ENCODE results near the gene CD55. TPM values are rescaled to one million over a fixed set of nuclear protein-coding genes. Genes with fewer than 3 reads are reported as not detected.

The CD55 gene
- total RNA-seq, 4 donors from 2014 or later = 8.0 to 75.4 (median 40.1) TPM

DNA sequence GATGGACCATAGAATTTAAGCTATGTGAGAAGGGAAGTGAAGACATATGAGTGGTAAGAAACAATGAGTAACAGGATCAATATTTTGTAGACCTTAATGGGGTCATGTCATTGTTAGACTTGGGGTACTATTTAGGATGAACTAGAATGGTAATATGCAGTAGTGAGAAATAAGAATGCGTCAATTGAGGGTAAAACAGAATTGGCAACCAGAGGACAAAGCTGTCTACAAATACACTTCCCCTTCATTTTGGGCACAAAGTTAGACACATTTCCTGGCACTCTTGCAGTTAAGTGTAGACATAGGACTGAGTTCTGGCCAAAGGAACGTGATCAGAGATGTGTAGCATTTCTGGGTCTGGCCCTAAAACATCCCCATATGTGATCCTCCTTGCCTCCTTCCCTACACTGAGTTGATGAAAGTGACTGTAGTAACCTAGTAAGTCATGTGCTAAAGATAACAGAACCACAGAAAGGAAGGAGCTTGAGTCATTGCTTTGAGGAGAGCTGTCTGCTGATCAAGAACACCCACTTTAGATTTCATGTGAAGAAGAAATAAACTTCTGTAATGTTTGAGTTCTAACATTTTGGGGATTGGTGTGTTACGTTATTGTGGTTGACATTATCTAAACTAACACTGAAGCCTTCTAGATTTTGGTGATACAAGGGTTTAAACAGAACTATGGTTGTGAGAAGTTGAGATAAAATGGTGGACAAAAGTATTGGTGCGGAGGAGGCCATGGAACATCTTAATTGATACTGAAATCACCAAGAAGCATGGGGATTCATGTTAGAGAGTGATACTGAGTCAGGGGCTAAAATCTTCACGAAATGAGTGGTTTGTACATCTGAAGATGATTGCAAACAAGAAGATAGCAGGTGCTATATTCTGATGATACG lies 41.7 kb downstream of the CD55 start:
- Histone ChIP-seq H3K27me3 (no peaks in the 10 kb centered on the region), H3K36me3 (peaks cover 0 to 11% (median 0%) of the 10 kb centered on the region in 4 donors), H3K9me3 (no peaks in the 10 kb centered on the region), H3K27ac (no peak overlapping the region), H3K4me3 (no peak overlapping the region), H3K4me1 (no peaks in the 10 kb centered on the region)
- no peak for DNase-seq
- 93 to 96% methylated on average over 5 to 6 of the region's 6 CpGs for WGBS, 2 donors (ENCODE audit: low coverage in 1 of 2)
- no peak for TF ChIP-seq POLR2AphosphoS5 (IDR thresholded peaks at IDR 0.05)
- no peak for TF ChIP-seq POLR2A (IDR thresholded peaks at IDR 0.05)
- TF ChIP-seq EP300 (IDR thresholded peaks at IDR 0.05; ENCODE audit: low read depth) = no peak
- TF ChIP-seq CTCF (IDR thresholded peaks at IDR 0.05) = no peak
- in situ Hi-C loops (cut with MboI; ENCODE audit: low pct_ligation_motif_present in 1 of 4, low pct_unique_long_range_greater_than_20kb in 1 of 4, low sequenced_read_pairs in 3 of 4) (no loop called here), intact Hi-C loops (cut with DNase I; ENCODE audit: low total_unique reads) (no loop called here)

DNA sequence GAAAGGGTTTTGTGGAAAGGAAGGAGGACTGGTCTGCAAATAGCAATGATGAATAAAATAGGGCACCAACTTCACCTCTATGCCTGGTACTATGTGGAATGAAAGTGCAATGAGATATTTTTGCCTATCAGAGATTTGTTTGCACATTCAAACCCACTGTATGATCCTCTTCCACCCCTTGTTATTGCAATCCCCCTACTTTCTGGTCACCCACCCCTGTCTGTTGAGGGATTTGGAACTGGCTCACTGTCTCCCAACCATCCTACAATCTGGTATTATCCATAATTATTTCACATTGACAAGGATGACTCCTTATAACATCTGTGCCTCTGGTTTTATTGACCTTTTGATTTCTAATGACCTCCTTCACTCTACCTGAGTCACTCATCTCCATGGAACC lies 42.4 kb downstream of the CD55 start:
- Histone ChIP-seq H3K27me3 (no peaks in the 10 kb centered on the region), H3K9me3 (no peaks in the 10 kb centered on the region), H3K4me1 (no peaks in the 10 kb centered on the region), H3K27ac (no peak overlapping the region), H3K36me3 (peaks cover 0 to 11% (median 0%) of the 10 kb centered on the region in 4 donors), H3K4me3 (no peak overlapping the region)
- DNase-seq = no peak
- TF ChIP-seq EP300 (IDR thresholded peaks at IDR 0.05; ENCODE audit: low read depth) (no peak), POLR2AphosphoS5 (IDR thresholded peaks at IDR 0.05) (no peak), CTCF (IDR thresholded peaks at IDR 0.05) (no peak), POLR2A (IDR thresholded peaks at IDR 0.05) (no peak)
- in situ Hi-C loops (cut with MboI; ENCODE audit: low pct_ligation_motif_present in 1 of 4, low pct_unique_long_range_greater_than_20kb in 1 of 4, low sequenced_read_pairs in 3 of 4) (no loop called here), intact Hi-C loops (cut with DNase I; ENCODE audit: low total_unique reads) (no loop called here)

GRCh38 chr1:207364614-207365013 lies 43.1 kb downstream of the CD55 start:
- no peak for DNase-seq
- TF ChIP-seq POLR2AphosphoS5 (IDR thresholded peaks at IDR 0.05) = no peak
- no peak for TF ChIP-seq EP300 (IDR thresholded peaks at IDR 0.05; ENCODE audit: low read depth)
- no peak for TF ChIP-seq POLR2A (IDR thresholded peaks at IDR 0.05)
- no peak for TF ChIP-seq CTCF (IDR thresholded peaks at IDR 0.05)
- in situ Hi-C loops (cut with MboI; ENCODE audit: low pct_ligation_motif_present in 1 of 4, low pct_unique_long_range_greater_than_20kb in 1 of 4, low sequenced_read_pairs in 3 of 4) = no loop called here
- Histone ChIP-seq H3K9me3 (no peaks in the 10 kb centered on the region), H3K36me3 (peaks cover 0 to 11% (median 0%) of the 10 kb centered on the region in 4 donors), H3K27ac (no peak overlapping the region), H3K4me1 (no peaks in the 10 kb centered on the region), H3K27me3 (no peaks in the 10 kb centered on the region), H3K4me3 (no peak overlapping the region)
- intact Hi-C loops (cut with DNase I; ENCODE audit: low total_unique reads) = no loop called here
- 67 to 100% methylated on average over 1 of the region's 1 CpG for WGBS, 2 donors (ENCODE audit: low coverage in 1 of 2)

GRCh38 chr1:207365063-207365462 lies 43.6 kb downstream of the CD55 start:
- intact Hi-C loops (cut with DNase I; ENCODE audit: low total_unique reads) = no loop called here
- DNase-seq = no peak
- H3K4me1 ChIP-seq = no peaks in the 10 kb centered on the region
- 88 to 98% methylated on average over 2 of the region's 2 CpGs for WGBS, 2 donors (ENCODE audit: low coverage in 1 of 2)
- H3K9me3 ChIP-seq = no peaks in the 10 kb centered on the region
- no peak overlapping the region for H3K27ac ChIP-seq
- TF ChIP-seq EP300 (IDR thresholded peaks at IDR 0.05; ENCODE audit: low read depth) (no peak), CTCF (IDR thresholded peaks at IDR 0.05) (no peak), POLR2A (IDR thresholded peaks at IDR 0.05) (no peak), POLR2AphosphoS5 (IDR thresholded peaks at IDR 0.05) (no peak)
- no peak overlapping the region for H3K4me3 ChIP-seq
- in situ Hi-C loops (cut with MboI; ENCODE audit: low pct_ligation_motif_present in 1 of 4, low pct_unique_long_range_greater_than_20kb in 1 of 4, low sequenced_read_pairs in 3 of 4) = no loop called here
- peaks cover 0 to 7% (median 0%) of the 10 kb centered on the region in 4 donors for H3K36me3 ChIP-seq
- H3K27me3 ChIP-seq = no peaks in the 10 kb centered on the region

Measured in transverse colon (tissue), 4 donors.